Left kidney (tissue), 2 donors: Measurements from ENCODE around the gene MBNL2. TPM values are rescaled to one million over a fixed set of nuclear protein-coding genes. Genes with fewer than 3 reads are reported as not detected.

Experiments used
- DNase-seq: peaks from one replicate; pipeline ENCODE4 v3.0.0-alpha.2; 2013
- polyA plus RNA-seq: library from polyadenylated mRNA; unstranded; fragments of 120-200 nt; gene quantifications from one replicate; pipeline ENCODE4 v1.2.1, GENCODE V29; 2013; ENCODE audit not compliant: insufficient read length

Gene MBNL2
- polyA plus RNA-seq, 1 donor = 61.8 TPM

DNA sequence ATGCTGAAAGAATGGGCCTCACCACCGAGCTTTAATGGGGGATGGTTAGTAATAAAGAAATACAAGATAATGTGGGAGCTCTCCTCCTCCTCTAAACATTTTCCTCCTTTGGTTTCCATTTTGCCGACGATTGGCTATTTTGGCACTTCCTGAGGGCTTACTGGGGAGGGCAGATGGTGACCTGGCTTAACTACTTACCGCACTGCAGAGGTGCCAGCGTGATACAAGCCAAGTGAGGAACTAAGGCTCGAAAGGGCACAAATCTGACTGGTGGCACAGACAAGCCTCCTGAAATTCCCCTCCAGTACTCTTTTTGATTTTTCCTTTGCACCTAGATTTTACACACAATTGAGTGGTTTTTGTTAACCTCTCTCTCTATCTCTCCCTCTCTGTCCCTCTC, 158.6 kb downstream of the MBNL2 start:
- no peak for DNase-seq

- no peak for DNase-seq
Measured at GRCh38 chr13:97381189-97381588, 159.1 kb downstream of the MBNL2 start.

DNA sequence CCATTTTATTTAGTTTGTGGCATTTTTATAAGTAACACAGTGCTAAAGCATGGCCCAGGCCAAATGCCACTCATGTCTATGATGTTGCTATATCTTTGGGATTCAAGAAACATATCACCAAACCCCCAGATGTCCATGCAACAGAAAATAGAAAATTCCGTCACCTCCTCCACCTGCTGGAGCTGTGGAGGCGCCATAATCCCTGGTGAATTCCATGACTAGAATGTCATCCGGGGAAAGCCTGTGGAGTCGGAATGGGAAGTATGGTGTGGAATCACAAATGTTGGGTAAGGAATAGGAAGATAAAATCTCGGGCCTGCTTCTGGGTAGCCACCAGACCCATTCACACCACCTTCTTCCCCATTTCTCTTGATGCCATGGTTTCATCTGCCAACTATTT, 160.1 kb downstream of the MBNL2 start:
- DNase-seq = no peak

GRCh38 chr13:97384371-97384770, 162.2 kb downstream of the MBNL2 start:
- DNase-seq = no peak

- no peak for DNase-seq
Measured at GRCh38 chr13:97385146-97385545, 163.0 kb downstream of the MBNL2 start.

DNA sequence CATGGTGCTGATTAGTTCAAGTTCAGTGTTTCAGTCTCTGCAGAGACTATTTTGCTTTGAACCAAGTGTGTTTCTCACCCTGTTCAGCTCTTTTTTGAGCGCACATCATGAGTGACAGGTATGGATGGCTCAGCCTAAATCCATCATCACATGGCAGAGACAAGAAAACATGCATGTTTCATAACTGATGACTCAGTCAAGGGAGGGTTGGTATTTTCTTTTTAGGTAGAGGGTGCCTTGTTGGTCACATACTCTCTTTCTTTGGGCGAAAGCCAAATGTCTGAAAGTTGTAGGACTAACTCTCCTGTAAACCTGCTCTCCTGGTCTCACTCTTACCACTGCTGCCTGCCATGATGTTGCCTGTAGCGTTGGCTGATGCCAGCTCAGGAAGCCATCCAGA, 163.7 kb downstream of the MBNL2 start:
- no peak for DNase-seq

GRCh38 chr13:97386801-97387484, 164.8 kb downstream of the MBNL2 start:
- no peak for DNase-seq

- DNase-seq = no peak
Measured at GRCh38 chr13:97387485-97387839, 165.3 kb downstream of the MBNL2 start.

- no peak for DNase-seq
Measured at GRCh38 chr13:97387890-97388289, 165.8 kb downstream of the MBNL2 start.

DNA sequence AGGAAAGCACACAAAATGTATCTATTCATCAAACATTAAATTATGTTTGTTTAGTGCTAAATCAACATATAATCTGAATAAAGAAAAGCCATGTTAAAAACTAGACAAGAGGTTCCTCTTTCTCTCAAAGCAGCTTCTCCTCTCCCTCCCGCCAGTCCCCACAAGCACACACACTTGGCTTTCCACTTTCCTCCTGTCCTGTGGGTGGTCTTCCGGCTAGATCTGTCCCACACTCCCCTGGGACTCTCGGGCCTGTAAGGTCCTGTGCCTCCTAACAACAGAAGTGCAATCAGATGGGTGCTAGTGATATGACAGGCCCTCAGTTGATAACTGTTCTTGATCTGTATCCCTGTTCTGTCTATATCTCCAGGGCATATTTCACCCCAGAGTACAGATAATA, 166.2 kb downstream of the MBNL2 start:
- no peak for DNase-seq

GRCh38 chr13:97390941-97391600, 168.9 kb downstream of the MBNL2 start:
- DNase-seq = no peak

DNA sequence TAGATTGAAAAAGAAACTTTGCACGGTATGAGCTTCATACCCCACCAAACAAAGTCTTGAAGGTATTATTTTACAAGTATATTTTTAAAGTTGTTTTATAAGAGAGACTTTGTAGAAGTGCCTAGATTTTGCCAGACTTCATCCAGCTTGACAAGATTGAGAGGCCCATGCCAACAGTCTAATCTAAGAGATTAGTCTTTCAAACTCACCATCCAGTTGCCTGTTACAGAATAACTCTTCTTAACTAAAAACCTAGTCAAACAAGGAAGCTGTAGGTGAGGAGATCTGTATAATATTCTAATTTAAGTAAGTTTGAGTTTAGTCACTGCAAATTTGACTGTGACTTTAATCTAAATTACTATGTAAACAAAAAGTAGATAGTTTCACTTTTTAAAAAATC, 169.9 kb downstream of the MBNL2 start:
- no peak for DNase-seq

- DNase-seq = no peak
Measured at GRCh38 chr13:97394542-97394941, 172.4 kb downstream of the MBNL2 start.

DNA sequence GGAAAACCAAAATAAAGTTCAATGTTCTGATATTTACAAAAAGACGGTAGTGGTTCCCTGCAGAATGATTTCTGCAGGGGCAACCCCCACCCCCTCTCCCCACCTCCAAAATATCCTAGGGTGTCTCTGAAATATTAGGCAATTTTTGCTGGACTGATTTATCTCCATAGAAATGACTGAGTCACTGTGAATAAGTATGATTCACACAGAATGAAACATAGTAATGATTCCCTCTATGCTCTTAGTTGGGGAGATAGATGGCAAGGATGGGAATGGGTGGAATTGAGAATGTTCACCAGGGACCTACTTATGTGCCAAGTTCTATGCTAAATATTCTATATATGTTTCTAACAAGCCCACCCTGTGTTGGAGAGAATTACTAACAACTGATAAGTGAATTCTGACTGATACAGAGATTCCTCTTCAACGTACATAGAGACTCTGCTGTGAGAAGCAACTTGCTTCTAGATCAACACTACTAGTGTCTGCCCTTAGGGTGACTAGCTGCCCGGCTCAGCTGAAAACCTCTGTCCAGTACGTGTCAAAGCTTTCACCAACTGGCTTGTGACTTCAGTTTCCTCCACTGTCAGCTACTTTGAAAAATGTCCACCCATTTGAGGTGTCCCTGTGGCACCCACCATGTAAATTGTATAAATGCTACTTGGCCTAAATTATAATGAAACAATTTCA, 173.5 kb downstream of the MBNL2 start:
- no peak for DNase-seq

GRCh38 chr13:97397267-97397666, 175.1 kb downstream of the MBNL2 start:
- no peak for DNase-seq

DNA sequence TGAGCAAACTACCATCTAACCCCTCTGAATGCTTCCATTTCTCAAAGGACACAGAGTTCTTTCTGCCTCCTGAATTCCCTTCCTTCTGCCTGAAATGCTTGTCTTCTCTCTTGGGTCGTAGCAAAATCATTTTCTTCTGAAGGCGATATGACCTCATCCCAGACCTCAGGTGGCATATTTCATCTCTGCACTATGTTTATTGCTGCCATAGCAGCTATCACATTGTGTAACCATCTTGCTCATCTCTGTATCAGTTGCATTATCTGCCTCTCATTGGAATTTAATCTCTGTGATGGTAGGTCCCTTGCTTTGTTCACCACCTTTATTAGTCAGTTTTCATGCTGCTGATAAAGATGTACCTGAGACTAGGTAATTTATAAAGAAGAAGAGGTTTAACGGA, 179.3 kb downstream of the MBNL2 start:
- no peak for DNase-seq

- no peak for DNase-seq
Measured at GRCh38 chr13:97403893-97404750, 182.0 kb downstream of the MBNL2 start.

DNA sequence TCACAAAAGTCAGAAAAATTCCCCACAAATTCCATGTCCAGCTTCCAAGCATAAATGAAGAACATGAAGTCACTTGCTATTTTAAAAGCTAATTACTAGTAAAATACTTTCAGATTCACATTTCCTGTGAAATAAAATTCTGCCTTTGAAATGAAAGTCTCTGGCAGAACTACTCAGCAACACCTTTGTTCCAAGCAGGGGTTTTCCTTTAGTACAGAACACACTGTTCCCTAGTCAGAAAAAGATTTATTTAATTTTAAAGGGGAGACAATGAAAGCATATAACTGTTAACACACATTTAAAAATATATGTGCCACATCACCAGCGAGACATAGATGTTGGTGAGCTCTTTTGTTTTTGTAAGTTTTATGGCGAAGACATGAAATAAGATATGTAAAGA, 185.4 kb downstream of the MBNL2 start:
- DNase-seq = no peak

DNA sequence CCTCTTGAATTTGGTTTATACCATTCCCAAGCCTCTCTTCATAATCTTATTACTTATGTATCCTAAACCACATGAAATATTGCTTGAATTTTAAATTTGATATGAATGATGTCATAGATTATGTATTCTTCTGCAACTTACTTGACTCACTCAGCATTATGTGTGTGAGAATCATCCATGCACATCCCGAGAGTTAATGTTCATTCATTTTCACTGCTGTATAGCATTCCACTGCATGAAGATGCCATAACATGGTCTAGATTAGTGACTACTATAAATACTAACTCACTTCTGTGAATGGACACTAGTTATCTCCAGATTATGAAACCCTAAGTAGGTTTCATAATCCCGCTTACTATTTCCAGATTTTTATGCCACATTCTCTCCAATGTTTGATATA, 186.8 kb downstream of the MBNL2 start:
- DNase-seq = no peak

DNA sequence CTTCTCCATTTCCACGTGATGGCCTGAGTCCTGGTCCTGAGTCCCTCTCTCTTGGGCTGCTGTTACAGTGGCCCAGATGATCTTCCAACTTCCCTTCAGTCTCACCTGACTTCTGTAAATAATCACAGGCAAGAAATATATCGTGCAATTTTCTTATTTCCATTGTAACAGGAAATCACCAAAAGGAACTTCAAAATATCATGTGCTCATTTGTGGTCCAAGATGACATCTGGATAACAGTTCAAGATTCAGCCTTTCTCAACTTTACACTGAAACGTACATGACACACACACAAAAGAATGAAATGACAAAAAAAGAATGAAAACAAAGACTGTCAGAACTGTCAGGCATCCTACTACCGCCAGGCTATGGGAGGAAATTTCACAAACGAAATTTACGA, 189.9 kb downstream of the MBNL2 start:
- no peak for DNase-seq

GRCh38 chr13:97413694-97414093, 191.6 kb downstream of the MBNL2 start:
- DNase-seq = no peak

- no peak for DNase-seq
Measured at GRCh38 chr13:97414392-97414791, 192.3 kb downstream of the MBNL2 start.

GRCh38 chr13:97417698-97418097, 195.6 kb downstream of the MBNL2 start:
- no peak for DNase-seq
